Kidney (tissue), 14 donors: Measurements from ENCODE around the gene USP25. TPM values are rescaled to one million over a fixed set of nuclear protein-coding genes. Genes with fewer than 3 reads are reported as not detected.

Experiments
- DNase-seq, 5 donors: peaks; one replicate each; pipeline ENCODE4 v3.0.0-alpha.2; 2013 to 2020
- FAIRE-seq: peaks from 2 replicates; lab custom pipeline; 2012; peaks lifted over from hg19 to GRCh38; lab: Jason Lieb, UNC
- H3K27ac ChIP-seq, 2 donors: one replicate each; pipeline ENCODE4 v1.7.0; 2013; ENCODE audit warnings: low read depth in 2 of 2, low read length in 2 of 2, inconsistent platforms in 1 of 2
- H3K27me3 ChIP-seq: one replicate; pipeline ENCODE4 v1.7.1; 2013; ENCODE audit warnings: low read length, inconsistent platforms; ENCODE audit not compliant: control insufficient read depth, insufficient read depth
- H3K36me3 ChIP-seq, 3 donors: one replicate each; pipeline versions ENCODE4 v1.7.0 to v1.7.1; 2013; ENCODE audit warnings: low read length in 3 of 3, control low read depth in 1 of 3, inconsistent platforms in 1 of 3; ENCODE audit not compliant: insufficient read depth in 3 of 3, control insufficient read depth in 2 of 3
- H3K4me1 ChIP-seq, 3 donors: one replicate each; pipeline versions ENCODE4 v1.7.0 to v1.7.1; 2013; ENCODE audit warnings: low read length in 3 of 3, inconsistent platforms in 1 of 3, low read depth in 1 of 3; ENCODE audit not compliant: control insufficient read depth in 2 of 3, insufficient read depth in 2 of 3
- H3K4me3 ChIP-seq, 3 donors: one replicate each; pipeline versions ENCODE4 v1.7.0 to v1.8.1; 2013; ENCODE audit warnings: low read length in 3 of 3, control low read depth in 1 of 3, inconsistent platforms in 1 of 3
- H3K9ac ChIP-seq, 3 donors: one replicate each; pipeline versions ENCODE4 v1.7.0 to v1.7.1; 2013; ENCODE audit warnings: low read length in 3 of 3, control low read depth in 1 of 3, inconsistent platforms in 1 of 3
- H3K9me3 ChIP-seq, 3 donors: one replicate each; pipeline versions ENCODE4 v1.7.0 to v1.7.1; 2013; ENCODE audit warnings: low read length in 3 of 3, control low read depth in 1 of 3, inconsistent platforms in 1 of 3; ENCODE audit not compliant: control insufficient read depth in 2 of 3, insufficient read depth in 1 of 3
- intact Hi-C: fragments of 100-400 bp; cut with DNase I; formaldehyde crosslinking; loops from one replicate; pipeline ENCODE4 v1.11.1; 2022
- polyA plus RNA-seq: library from polyadenylated mRNA; stranded (reverse); fragments of 350-450 nt; fragmentation: Illumina TruSeq; extraction: RNeasy Lipid Tissue Mini Kit (QIAGEN cat#74804); gene quantifications from one replicate; pipeline ENCODE4 v1.2.3, GENCODE V29; 2014; ENCODE audit warnings: low read depth, low replicate concordance; ENCODE audit not compliant: insufficient read depth
- total RNA-seq: library from RNA; stranded (reverse); fragmentation: NEBNext Ultra II Directional; extraction: Animal tissue kit (Norgen Biotek cat#: 25700); gene quantifications from one replicate; pipeline ENCODE4 v1.2.1, GENCODE V29; 2021
- TF ChIP-seq, protein P1 (sequence below): IDR thresholded peaks from 3 replicates; pipeline ENCODE4 v1.5.1; 2012; ENCODE audit warnings: mild to moderate bottlenecking, moderate library complexity, borderline replicate concordance; ENCODE audit not compliant: insufficient read depth; ENCODE audit errors: extremely low read depth
- donor health status: control.
- donor health status: control.
- donor health status: control.
- donor health status: control.
- donor health status: control.
- donor health status: DM: yes; HTN: yes; CAD: no.
- donor health status: Normal renal cell carcinoma (clear cell type).

Gene USP25
- total and polyA plus RNA-seq, 2 donors from 2014 or later: 14.0 to 51.6 TPM

DNA sequence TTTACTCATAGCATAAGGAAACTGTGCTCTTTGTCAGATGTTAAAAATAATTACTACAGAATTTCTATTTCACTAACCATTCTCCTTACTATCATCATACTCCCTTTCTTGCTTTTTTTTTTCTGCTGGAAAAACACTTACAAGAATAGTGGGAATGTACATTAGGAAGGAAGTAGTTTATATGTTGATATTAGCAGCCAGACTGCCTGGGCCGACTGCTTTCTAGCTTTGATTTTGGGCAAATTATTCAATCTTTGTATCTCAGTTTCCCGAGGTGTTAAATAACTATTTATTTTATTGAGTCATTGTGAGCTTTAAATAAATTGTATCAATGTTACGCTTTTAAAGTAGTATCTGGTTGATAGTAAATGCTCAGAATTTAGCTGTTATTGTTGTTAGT, 122.4 kb downstream of the USP25 start:
- intact Hi-C loops: no loop called here
- FAIRE-seq (no peak), DNase-seq (no peak)
- TF ChIP-seq, protein P1, sequence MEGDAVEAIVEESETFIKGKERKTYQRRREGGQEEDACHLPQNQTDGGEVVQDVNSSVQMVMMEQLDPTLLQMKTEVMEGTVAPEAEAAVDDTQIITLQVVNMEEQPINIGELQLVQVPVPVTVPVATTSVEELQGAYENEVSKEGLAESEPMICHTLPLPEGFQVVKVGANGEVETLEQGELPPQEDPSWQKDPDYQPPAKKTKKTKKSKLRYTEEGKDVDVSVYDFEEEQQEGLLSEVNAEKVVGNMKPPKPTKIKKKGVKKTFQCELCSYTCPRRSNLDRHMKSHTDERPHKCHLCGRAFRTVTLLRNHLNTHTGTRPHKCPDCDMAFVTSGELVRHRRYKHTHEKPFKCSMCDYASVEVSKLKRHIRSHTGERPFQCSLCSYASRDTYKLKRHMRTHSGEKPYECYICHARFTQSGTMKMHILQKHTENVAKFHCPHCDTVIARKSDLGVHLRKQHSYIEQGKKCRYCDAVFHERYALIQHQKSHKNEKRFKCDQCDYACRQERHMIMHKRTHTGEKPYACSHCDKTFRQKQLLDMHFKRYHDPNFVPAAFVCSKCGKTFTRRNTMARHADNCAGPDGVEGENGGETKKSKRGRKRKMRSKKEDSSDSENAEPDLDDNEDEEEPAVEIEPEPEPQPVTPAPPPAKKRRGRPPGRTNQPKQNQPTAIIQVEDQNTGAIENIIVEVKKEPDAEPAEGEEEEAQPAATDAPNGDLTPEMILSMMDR: no peak
- no peak overlapping the region for H3K4me3 ChIP-seq
- no peak overlapping the region for H3K27ac ChIP-seq
- no peaks in the 10 kb centered on the region for H3K27me3 ChIP-seq
- no peak overlapping the region for H3K9ac ChIP-seq
- no peaks in the 10 kb centered on the region for H3K9me3 ChIP-seq
- no peaks in the 10 kb centered on the region for H3K4me1 ChIP-seq
- H3K36me3 ChIP-seq: peaks cover 2 to 9% (median 5%) of the 10 kb centered on the region in 3 donors

DNA sequence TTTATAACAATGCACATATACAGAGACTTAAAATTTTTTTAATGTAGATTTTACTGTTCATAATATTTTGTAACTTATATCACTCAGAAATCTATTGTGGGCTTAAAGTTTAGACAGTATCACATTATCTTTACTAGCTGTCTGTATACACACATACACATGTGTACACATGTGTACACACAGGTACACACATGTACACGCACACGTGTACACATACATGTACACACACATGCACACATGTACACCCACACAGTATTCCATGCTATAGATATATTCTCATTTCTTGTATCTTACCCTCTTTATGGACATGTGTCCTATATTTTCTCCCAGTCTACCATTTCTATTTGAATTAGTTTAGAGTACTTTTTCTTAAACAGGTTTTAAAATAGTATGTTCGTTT, 123.3 kb downstream of the USP25 start:
- DNase-seq (no peak), FAIRE-seq (no peak)
- intact Hi-C loops: no loop called here
- Histone ChIP-seq H3K27ac (no peak overlapping the region), H3K4me3 (no peak overlapping the region), H3K9me3 (no peaks in the 10 kb centered on the region), H3K4me1 (no peaks in the 10 kb centered on the region), H3K27me3 (no peaks in the 10 kb centered on the region), H3K9ac (no peak overlapping the region), H3K36me3 (peaks cover 2 to 9% (median 5%) of the 10 kb centered on the region in 3 donors)
- TF ChIP-seq, protein P1: no peak

- FAIRE-seq (no peak), DNase-seq (no peak)
- no peak overlapping the region for H3K27ac ChIP-seq
- TF ChIP-seq, protein P1: no peak
- no peak overlapping the region for H3K9ac ChIP-seq
- H3K36me3 ChIP-seq: peaks cover 2 to 5% (median 4%) of the 10 kb centered on the region in 3 donors
- H3K4me3 ChIP-seq: no peak overlapping the region
- no peaks in the 10 kb centered on the region for H3K27me3 ChIP-seq
- no peaks in the 10 kb centered on the region for H3K9me3 ChIP-seq
- no peaks in the 10 kb centered on the region for H3K4me1 ChIP-seq
- intact Hi-C loops: no loop called here
Observed at GRCh38 chr21:15856813-15857212, 127.0 kb downstream of the USP25 start.

DNA sequence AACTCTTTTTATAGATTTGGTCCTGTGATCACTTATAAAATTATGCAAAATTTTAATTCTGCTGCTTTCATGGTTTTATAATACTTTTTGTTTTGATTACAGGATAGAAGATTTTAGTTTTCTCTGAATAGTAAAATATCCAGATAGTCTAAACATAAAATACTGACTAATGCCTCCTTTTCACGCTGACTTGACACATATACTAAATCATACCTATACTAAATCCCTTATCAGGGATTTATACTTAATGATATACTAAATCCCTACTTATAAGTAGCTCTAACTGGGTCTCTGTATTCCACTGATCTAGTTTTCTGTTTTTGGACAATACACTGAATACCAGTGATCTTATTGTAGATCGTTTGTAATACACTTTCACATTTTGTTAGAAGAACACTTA, 128.0 kb downstream of the USP25 start:
- TF ChIP-seq, protein P1: no peak
- H3K27ac ChIP-seq: no peak overlapping the region
- DNase-seq: no peak

More for the DNA sequence above, 128.0 kb downstream of the USP25 start:
- no peaks in the 10 kb centered on the region for H3K9me3 ChIP-seq
- no peak overlapping the region for H3K9ac ChIP-seq
- peaks cover 2 to 5% (median 4%) of the 10 kb centered on the region in 3 donors for H3K36me3 ChIP-seq
- H3K4me3 ChIP-seq: no peak overlapping the region
- intact Hi-C loops: no loop called here
- H3K4me1 ChIP-seq: no peaks in the 10 kb centered on the region
- no peaks in the 10 kb centered on the region for H3K27me3 ChIP-seq
- FAIRE-seq: no peak
